Stimulated activated naive CD8-positive, alpha-beta T cell treated with anti-CD3 and anti-CD28 coated beads, Interleukin-15, amount 100 ng/mL, for 72 hours (primary cell): ENCODE results near the gene PHIP.

Experiments
- ATAC-seq: fragments of 150-1000 bp; cut with Tn5 transposase; 2 replicates; pipeline ENCODE4 v1.10.0; 2021; ENCODE audit warnings: mild to moderate bottlenecking, moderate library complexity
- DNase-seq, 2 donors: peaks; one replicate each; pipeline ENCODE4 v3.0.0; 2021 to 2022
- H3K27ac Mint-ChIP-seq, 2 donors: one replicate each; pipeline ENCODE4 v1.8.0; 2022; ENCODE audit warnings: mild to moderate bottlenecking in 2 of 2, mixed read lengths in 2 of 2, moderate library complexity in 2 of 2
- H3K27me3 Mint-ChIP-seq: one replicate; pipeline ENCODE4 v1.8.0; 2022; ENCODE audit warnings: mixed read lengths
- H3K4me1 Mint-ChIP-seq: one replicate; pipeline ENCODE4 v1.8.0; 2022; ENCODE audit warnings: mild to moderate bottlenecking, mixed read lengths
- H3K4me3 Mint-ChIP-seq, 2 donors: one replicate each; pipeline ENCODE4 v1.8.0; 2022; ENCODE audit warnings: mild to moderate bottlenecking in 2 of 2, mixed read lengths in 2 of 2, moderate library complexity in 1 of 2
- H3K9me3 Mint-ChIP-seq, 2 donors: one replicate each; pipeline ENCODE4 v1.8.0; 2022; ENCODE audit warnings: mixed read lengths in 2 of 2

The PHIP gene

DNA sequence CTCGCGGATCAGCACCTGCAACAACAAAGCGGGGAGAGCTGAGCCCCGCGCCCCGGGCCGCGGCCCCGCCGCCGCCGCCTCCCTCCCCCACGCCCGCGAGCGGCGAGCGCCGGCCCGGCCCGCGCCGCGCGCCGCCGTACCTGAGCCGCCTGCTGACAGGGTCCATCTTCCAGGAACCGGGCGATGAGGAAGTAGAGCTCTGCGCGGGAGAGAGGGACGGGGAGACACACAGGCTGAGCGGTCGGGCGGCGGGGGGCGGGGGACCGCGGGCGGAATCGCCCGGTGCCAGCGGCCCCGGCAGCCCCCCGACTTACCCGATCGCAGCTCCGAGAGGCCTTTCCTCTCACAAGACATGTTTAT, 359 bp downstream of the PHIP start:
- Mint-ChIP-seq H3K4me3 (peak overlapping the region; percentile 83 to 94), H3K9me3 (no peaks in the 10 kb centered on the region), H3K4me1 (peaks cover 28% of the 10 kb centered on the region)

GRCh38 chr6:79076782-79077641, 1.0 kb downstream of the PHIP start:
- ATAC-seq: peak; percentile 75
- Mint-ChIP-seq H3K27me3 (peaks cover 8% of the 10 kb centered on the region), H3K9me3 (no peaks in the 10 kb centered on the region), H3K27ac (peak overlapping the region; percentile 87 to 95), H3K4me3 (peak overlapping the region; percentile 84), H3K4me1 (peaks cover 35% of the 10 kb centered on the region)
- peak; percentile 89 for DNase-seq

More for the DNA sequence above, 359 bp downstream of the PHIP start:
- ATAC-seq (peak; percentile 48), DNase-seq (no peak)
- Mint-ChIP-seq H3K27ac (peak overlapping the region; percentile 97 to 99), H3K27me3 (peaks cover 13% of the 10 kb centered on the region)

GRCh38 chr6:79076160-79076559, 1.9 kb downstream of the PHIP start:
- ATAC-seq (no peak), DNase-seq (no peak)
- Mint-ChIP-seq H3K9me3 (no peaks in the 10 kb centered on the region), H3K4me1 (peaks cover 40% of the 10 kb centered on the region), H3K27ac (peak overlapping the region; percentile 29 to 48), H3K27me3 (no peaks in the 10 kb centered on the region), H3K4me3 (peak overlapping the region; percentile 84)

DNA sequence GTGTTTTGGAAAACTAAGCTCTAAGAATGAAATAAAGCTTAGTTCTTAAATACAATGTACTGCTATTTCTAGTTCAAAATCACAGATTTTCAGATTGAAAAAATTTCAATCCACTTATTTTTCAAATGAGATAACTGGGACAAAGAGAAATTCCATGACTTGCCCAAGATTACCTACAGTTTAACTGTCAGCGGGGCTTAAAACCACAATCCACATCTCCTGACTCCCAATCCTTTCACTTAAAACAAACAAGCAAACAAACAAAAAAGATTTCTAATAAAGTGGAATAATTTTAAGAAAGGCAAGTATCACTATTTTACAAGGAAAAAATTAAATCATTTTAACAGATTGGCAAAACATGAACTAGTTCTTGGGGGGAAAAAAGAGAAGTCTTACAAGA, 4.2 kb downstream of the PHIP start:
- H3K4me1 Mint-ChIP-seq: peaks cover 50% of the 10 kb centered on the region
- ATAC-seq (no peak), DNase-seq (no peak)
- peak overlapping the region; percentile 29 to 49 for H3K4me3 Mint-ChIP-seq
- no peaks in the 10 kb centered on the region for H3K9me3 Mint-ChIP-seq
- peak overlapping the region in 1 of 2 donors; percentile 61 for H3K27ac Mint-ChIP-seq
- no peaks in the 10 kb centered on the region for H3K27me3 Mint-ChIP-seq

GRCh38 chr6:79072640-79073181, 5.3 kb downstream of the PHIP start:
- ATAC-seq (no peak), DNase-seq (no peak)
- Mint-ChIP-seq H3K4me1 (peaks cover 54% of the 10 kb centered on the region), H3K9me3 (no peaks in the 10 kb centered on the region), H3K4me3 (peak overlapping the region; percentile 6 to 53), H3K27ac (no peak overlapping the region), H3K27me3 (no peaks in the 10 kb centered on the region)

GRCh38 chr6:79071547-79071946, 6.5 kb downstream of the PHIP start:
- no peak for DNase-seq
- H3K4me1 Mint-ChIP-seq: peaks cover 62% of the 10 kb centered on the region
- peak; percentile 74 for ATAC-seq

DNA sequence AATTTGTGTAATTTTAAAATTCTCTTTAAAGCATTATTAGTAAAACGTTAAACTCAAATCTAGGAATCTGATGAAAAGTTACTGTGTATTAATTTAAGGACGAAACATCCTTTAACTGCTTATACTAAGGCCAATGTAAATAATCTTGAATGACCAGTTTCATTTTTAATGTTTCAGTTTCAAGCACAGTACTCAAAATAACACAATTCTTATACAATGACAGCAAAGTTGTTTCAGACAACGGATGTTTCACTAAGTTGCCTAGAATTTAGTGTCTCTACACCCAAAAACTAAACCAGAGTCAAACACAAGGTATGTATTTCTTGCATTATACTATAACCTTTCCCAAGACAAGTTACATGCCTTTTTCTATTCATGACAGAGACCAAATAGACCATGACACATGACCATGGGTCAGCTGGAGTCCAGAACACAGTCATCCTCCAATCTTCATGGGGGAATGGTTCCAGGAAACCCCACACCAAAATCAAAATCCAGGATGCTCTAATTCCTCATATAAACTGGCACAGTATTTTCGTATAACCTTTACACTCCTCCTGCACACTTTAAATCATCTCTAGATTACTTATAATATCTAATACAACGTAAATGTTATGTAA, 7.7 kb downstream of the PHIP start:
- Mint-ChIP-seq H3K27me3 (no peaks in the 10 kb centered on the region), H3K27ac (no peak overlapping the region), H3K4me3 (no peak overlapping the region), H3K9me3 (no peaks in the 10 kb centered on the region), H3K4me1 (peaks cover 54% of the 10 kb centered on the region)
- no peak for ATAC-seq
- no peak for DNase-seq

More at GRCh38 chr6:79071547-79071946, 6.5 kb downstream of the PHIP start:
- H3K27ac Mint-ChIP-seq: no peak overlapping the region
- no peaks in the 10 kb centered on the region for H3K27me3 Mint-ChIP-seq
- H3K4me3 Mint-ChIP-seq: peak overlapping the region in 1 of 2 donors; percentile 40
- no peaks in the 10 kb centered on the region for H3K9me3 Mint-ChIP-seq

- ATAC-seq (no peak), DNase-seq (no peak)
- Mint-ChIP-seq H3K4me3 (no peak overlapping the region), H3K4me1 (peaks cover 26% of the 10 kb centered on the region), H3K27me3 (no peaks in the 10 kb centered on the region), H3K27ac (no peak overlapping the region), H3K9me3 (no peaks in the 10 kb centered on the region)
Observed at GRCh38 chr6:79066828-79067227, 11.2 kb downstream of the PHIP start.

DNA sequence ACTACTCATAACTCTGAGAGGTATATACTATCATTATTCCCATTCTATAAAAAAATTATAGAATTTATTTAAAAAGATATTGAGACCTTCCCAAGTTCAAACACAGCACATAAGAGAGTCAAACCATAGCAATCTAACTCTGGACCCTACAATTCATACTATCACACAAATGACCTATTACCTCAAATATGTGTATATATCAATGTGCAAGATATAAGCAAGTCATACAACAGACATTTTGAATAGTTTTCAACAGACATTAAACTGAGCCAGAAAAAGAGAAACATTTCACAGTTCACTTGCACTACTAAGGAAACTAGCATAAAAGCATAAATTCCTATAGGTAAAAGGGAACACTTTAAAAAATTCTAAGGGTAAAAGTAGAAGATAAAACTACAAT, 11.7 kb downstream of the PHIP start:
- H3K9me3 Mint-ChIP-seq: no peaks in the 10 kb centered on the region
- no peak overlapping the region for H3K4me3 Mint-ChIP-seq
- no peak overlapping the region for H3K27ac Mint-ChIP-seq
- H3K4me1 Mint-ChIP-seq: peaks cover 24% of the 10 kb centered on the region
- H3K27me3 Mint-ChIP-seq: no peaks in the 10 kb centered on the region
- ATAC-seq (no peak), DNase-seq (no peak)

- Mint-ChIP-seq H3K27me3 (no peaks in the 10 kb centered on the region), H3K27ac (no peak overlapping the region), H3K4me1 (peaks cover 13% of the 10 kb centered on the region), H3K9me3 (no peaks in the 10 kb centered on the region), H3K4me3 (no peak overlapping the region)
- no peak for DNase-seq
- ATAC-seq: no peak
Observed at GRCh38 chr6:79065232-79065631, 12.8 kb downstream of the PHIP start.

- DNase-seq: no peak
- H3K4me1 Mint-ChIP-seq: peaks cover 12% of the 10 kb centered on the region
- no peak overlapping the region for H3K27ac Mint-ChIP-seq
- no peaks in the 10 kb centered on the region for H3K9me3 Mint-ChIP-seq
- no peak overlapping the region for H3K4me3 Mint-ChIP-seq
- ATAC-seq: no peak
- H3K27me3 Mint-ChIP-seq: no peaks in the 10 kb centered on the region
Observed at GRCh38 chr6:79064635-79065034, 13.4 kb downstream of the PHIP start.

- Mint-ChIP-seq H3K4me1 (peaks cover 9% of the 10 kb centered on the region), H3K9me3 (no peaks in the 10 kb centered on the region), H3K27ac (no peak overlapping the region), H3K27me3 (no peaks in the 10 kb centered on the region), H3K4me3 (no peak overlapping the region)
- DNase-seq (no peak), ATAC-seq (no peak)
Observed at GRCh38 chr6:79062708-79063107, 15.3 kb downstream of the PHIP start.

- ATAC-seq (no peak), DNase-seq (no peak)
- Mint-ChIP-seq H3K27me3 (no peaks in the 10 kb centered on the region), H3K4me1 (peaks cover 7% of the 10 kb centered on the region), H3K9me3 (no peaks in the 10 kb centered on the region), H3K4me3 (no peak overlapping the region), H3K27ac (no peak overlapping the region)
Observed at GRCh38 chr6:79057746-79058145, 20.3 kb downstream of the PHIP start.

GRCh38 chr6:79056226-79056625, 21.8 kb downstream of the PHIP start:
- peaks cover 0 to 7% of the 10 kb centered on the region in 2 donors for H3K9me3 Mint-ChIP-seq
- H3K27ac Mint-ChIP-seq: no peak overlapping the region
- H3K4me3 Mint-ChIP-seq: no peak overlapping the region
- DNase-seq (no peak), ATAC-seq (no peak)
- H3K4me1 Mint-ChIP-seq: peaks cover 7% of the 10 kb centered on the region
- no peaks in the 10 kb centered on the region for H3K27me3 Mint-ChIP-seq

DNA sequence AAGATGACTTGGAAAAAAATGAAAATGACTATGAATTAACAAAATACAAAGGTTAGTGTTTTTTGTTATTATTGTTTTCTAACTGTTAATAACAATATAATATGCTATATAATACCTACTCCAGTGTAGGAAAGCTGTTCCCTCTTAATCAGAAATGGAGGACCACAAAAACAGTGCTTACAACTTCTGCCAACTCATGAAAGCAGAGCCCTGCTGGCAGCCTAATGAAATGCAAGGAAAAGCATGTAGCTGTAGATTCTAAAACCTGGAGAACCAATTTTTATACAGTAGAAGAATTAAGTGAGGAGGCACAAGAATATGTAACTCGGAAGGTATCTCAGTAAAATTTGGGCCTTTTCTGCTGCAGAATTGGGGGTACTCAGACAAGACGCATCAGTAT, 29.4 kb downstream of the PHIP start:
- Mint-ChIP-seq H3K27me3 (no peaks in the 10 kb centered on the region), H3K27ac (no peak overlapping the region), H3K9me3 (peaks cover 0 to 7% of the 10 kb centered on the region in 2 donors), H3K4me3 (no peak overlapping the region), H3K4me1 (peaks cover 19% of the 10 kb centered on the region)
- ATAC-seq (no peak), DNase-seq (no peak)

DNA sequence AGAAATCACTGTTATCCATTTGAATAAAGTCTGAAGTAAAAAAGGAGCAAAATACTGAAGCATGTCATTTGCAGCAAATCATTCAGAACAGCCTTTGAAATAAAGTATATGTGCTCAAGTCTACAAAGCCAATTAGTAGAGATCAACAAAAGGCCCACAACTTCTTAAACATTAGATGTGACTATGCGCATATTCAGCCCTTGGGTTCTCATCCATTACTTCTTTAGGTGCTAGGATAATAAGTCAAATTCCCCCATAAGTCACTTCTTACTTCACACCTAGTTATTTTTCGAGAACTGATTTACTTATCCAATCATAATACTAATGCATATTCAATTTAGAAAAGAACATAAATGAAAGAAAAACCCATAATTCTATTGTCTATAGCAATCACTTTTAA, 31.0 kb downstream of the PHIP start:
- Mint-ChIP-seq H3K4me3 (no peak overlapping the region), H3K27ac (no peak overlapping the region), H3K27me3 (no peaks in the 10 kb centered on the region), H3K4me1 (peaks cover 24% of the 10 kb centered on the region), H3K9me3 (peaks cover 0 to 3% of the 10 kb centered on the region in 2 donors)
- ATAC-seq (no peak), DNase-seq (no peak)
